SHP77 treated with DMSO at 0.1 percent for 48 hours (cell line): Measurements from ENCODE around the gene RELN.
A peak's percentile ranks its signal among the peaks of the same experiment; 100 is the strongest.
"Not testable (repeated sequence)": the region's sequence is repeated elsewhere in the genome, so short reads cannot be mapped to it uniquely, and the experiment has no call there.

Experiments used
- DNase-seq: peaks from one replicate; lab custom pipeline; 2025; lab: John Stamatoyannopoulos, UW

Gene RELN

DNA sequence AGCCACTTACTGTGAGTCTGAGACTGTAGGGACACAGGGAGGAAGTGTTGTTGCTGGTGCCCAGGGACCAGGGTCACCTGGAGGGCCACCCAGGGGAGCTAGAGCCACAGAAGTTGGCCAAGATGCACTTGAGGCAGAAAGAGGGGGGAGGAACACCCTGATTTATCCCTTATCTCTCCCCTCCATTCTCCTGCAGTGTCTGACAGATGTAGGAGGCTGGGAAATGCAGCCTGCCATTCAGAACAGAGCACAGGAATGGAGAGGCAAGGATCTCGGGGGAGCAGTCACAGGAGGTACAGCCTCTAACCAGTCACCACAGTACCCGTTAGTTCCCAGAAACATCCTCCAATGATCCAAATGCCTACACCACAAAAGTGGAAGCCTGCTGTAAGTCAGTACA, 425.0 kb downstream of the RELN start:
- DNase-seq, result no peak

GRCh38 chr7:103560136-103560535, 429.3 kb downstream of the RELN start:
- no peak for DNase-seq

- no peak for DNase-seq
Observed at GRCh38 chr7:103551016-103551415, 438.4 kb downstream of the RELN start.

DNA sequence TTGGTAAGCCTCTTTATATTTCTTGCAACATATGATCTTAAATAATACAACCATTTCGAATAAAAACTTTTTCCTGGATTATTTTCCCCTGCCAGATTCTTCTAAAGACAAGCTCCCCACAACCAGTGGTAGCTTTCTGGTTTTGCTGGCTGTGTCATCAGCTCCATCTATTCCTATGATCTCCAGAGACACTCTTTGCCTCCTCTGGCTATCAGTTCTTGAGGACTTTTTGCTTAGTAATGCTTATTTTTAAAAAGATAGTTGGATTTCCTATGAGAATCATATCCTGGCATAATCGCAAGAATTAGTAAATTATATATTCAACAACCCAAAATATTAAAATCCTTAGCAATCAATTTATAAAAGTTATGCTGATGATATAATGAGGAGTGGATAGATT, 439.7 kb downstream of the RELN start:
- DNase-seq, result no peak

DNA sequence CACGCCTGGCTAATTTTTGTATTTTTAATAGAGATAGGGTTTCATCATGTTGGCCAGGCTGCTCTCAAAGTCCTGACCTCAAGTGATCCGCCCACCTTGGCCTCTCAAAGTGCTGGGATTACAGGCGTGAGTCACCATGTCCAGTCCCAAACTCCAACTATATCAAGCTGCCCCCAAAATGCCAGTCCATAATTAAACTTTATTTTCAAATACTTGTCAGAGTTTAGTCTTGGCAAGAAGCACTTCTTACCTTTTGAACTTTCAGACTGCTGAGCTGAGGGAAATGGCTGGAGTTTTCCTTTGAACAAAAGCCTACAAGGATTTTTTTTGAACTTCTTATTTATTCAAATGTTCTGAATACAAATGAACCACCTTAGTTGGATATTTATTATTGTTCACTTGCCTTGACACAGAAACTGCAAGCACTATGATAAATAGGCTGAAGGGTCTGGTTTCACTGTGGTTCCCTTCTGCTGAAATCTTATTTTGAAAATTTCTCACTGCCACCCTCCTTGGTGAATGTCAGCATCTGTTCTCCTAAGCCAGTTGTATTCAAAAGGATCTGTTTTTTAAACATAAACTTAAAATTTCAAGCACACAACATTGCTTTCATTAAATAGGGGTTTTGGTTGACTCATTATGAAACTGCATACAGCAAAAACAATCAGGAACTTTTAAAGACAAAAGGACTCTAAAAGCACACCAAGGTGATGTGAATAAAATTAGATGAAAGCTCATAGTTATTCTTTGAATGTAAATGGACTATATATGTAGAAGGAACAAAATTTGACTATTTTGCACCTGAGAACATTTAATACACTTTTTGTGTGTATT, 441.8 kb downstream of the RELN start:
- DNase-seq, result no peak

GRCh38 chr7:103542470-103542869, 447.0 kb downstream of the RELN start:
- DNase-seq, result no peak

DNA sequence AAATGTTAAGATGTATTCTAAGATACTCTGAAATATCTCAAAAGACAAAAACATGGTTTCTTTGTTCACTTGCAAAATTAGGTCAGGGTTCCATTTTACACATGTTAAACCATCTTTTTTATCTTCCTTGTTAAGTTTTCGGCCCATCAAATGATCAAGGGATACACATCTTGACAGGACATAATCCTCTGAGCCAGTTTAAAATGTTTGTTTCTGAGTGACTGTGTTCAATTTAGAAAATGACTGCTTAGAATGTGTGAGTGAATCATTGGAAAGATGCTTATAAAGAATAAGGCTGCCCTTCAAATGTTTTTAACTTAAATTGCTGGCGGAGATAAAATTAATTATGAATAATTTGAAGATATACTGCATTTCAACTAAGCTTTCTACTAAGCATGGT, 447.5 kb downstream of the RELN start:
- DNase-seq, result no peak

DNA sequence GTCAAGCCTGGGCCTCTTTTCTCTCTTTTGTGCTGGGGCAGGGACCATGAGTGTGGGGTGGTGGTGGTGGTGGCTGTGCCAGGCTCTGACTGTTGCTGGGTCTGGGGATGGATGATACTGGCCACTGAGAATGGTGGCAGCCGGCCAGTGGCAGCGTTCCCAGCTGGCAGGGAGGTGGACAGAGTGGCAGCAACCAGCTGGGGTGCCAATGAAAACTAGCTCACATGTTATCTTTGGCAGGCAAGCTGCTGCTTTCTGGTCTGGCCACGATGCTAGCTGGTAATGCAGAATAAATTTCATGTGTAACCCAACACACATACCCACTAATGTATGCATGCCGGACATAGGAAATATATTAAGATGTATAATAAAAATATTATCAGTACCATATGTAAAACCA, 448.4 kb downstream of the RELN start:
- peak; percentile 11 for DNase-seq

GRCh38 chr7:103540338-103540737, 449.1 kb downstream of the RELN start:
- no peak for DNase-seq

DNA sequence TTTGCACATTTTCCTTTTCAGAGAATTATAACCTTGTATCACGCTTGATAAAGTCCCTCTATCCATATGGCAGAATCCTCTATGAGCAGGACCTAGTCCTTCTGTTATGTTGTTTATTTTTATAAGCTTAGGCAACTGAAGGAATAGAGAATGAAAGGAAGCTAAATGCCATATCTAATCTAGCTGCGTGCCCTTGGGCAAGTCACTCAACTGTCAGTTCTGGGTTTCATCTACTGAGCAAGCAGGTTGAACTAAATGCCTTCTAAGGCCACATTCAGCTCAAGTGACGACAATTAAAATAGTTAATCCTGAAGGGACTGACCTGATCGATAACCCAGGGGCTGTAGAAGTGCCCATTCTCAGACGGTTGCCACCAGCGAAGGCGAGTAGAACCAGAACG, 449.6 kb downstream of the RELN start:
- DNase-seq, result no peak

DNA sequence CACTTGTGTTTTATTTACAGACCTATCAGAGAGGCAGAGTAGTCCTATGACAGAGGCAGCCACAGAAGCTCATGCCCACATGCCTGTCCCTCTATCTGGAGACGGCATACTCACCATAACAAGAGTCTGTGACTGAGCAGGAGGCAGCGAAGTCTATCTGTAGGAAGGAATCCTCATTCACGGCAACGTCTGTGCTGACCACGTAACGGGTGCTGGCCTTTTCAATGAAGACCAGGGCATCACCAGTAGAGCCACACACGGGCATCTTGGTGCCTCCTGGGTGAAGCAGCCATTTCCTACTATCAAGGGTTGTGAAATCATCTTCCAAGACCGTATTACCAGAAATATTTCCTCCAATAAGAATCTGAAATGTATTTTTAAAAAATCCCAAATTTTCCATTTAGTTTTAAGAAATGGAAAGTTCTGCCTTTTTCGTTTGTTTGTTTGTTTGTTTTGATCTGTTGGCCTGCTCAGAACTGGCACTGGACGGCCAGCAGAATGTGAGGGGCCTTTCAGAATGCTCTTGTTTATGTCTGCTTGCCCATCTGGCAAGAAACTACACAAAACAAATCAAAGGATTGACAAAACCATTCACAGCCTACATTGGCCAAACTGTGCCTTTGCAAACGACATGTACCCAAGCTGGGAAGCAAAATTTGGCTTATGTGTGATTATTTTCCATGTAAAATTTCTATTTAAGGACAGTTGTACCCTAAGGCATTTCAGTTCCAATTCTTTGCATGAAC, 450.3 kb downstream of the RELN start:
- DNase-seq, result no peak

DNA sequence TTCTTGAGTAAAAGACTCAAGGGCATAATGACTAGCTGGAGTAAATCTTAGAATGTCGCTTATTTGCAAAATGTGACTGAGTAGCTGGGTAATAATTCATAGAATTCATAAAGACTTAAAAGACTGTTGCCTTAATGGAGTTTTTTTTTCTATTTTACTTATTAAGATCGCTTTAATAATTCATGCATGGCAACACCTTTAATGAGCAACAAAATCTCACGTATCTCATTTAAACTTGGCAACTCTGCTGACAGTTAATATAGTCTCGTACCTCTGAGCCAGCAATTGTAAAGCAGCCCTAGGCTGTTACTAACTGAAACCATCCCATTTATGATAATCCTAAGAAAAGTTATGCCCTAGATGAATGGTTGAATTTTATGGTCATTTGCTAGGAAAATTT, 455.7 kb downstream of the RELN start:
- DNase-seq, result no peak

GRCh38 chr7:103532955-103533354, 456.5 kb downstream of the RELN start:
- DNase-seq, result no peak

- no peak for DNase-seq
Observed at GRCh38 chr7:103528152-103528551, 461.3 kb downstream of the RELN start.

DNA sequence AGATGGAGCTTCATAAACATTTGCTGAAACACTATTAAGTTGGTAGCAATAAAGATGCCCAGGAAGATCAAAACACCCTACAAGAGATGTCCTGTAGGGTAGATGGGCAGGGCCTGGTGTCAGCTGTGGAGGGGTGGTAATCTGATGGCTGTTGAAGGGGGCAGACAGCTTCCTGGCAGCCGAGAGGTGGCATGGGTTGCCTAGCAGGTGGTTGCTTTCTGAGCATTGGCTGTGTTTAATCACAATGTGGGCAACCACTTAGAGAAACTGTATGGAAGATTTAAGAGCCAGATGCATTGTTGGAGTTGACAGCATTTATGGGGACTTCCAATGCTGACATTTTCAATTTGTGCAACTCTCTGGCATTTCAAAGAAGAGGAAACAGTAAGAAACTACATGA, 463.5 kb downstream of the RELN start:
- DNase-seq, result no peak

GRCh38 chr7:103524042-103524907, 465.2 kb downstream of the RELN start:
- DNase-seq, result peak; percentile 14

DNA sequence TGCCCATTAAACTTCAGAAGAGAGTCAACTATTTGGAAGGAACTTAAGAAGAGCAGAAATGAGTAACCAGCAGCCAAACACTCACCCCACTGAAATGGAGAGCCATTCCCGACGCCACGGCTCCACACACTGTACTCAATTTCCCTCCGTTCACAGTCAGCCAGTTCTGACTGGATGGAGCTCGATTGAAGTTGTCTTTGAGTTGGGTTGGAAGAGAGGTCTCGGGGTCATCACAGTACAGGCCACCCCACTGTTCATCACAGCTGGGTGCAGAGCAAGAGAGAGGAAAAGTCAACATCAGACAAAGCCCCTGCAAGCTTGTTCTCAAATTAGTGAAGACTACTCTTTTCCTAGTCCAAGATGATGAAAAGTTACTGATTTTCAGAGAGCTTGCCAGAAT, 467.5 kb downstream of the RELN start:
- DNase-seq, result no peak

DNA sequence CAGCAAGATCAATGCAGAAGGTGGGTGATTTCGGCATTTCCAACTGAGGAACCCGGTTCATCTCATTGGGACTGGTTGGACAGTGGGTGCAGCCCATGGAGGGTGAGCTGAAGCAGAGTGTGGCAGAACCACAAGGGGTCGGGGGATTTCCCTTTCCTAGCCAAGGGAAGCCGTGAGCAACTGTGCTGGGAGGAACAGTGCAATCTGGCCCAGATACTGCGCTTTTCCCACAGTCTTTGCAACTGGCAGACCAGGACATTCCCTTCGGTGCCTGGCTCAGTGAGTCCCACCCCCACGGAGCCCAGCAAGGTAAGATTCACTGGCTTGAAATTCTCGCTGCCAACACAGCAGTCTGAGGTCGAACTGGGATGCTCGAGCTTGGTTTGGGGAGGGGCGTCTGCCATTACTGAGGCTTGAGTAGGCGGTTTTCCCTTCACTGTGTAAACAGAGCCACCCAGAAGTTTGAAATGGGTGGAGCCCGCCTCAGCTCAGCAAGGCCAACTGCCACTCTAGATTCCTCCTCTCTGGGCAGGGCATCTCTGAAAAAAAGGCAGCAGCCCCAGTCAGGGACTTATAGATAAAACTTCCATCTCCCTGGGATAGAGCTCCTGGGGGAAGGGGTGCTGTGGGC, 484.8 kb downstream of the RELN start:
- DNase-seq, result no peak

DNA sequence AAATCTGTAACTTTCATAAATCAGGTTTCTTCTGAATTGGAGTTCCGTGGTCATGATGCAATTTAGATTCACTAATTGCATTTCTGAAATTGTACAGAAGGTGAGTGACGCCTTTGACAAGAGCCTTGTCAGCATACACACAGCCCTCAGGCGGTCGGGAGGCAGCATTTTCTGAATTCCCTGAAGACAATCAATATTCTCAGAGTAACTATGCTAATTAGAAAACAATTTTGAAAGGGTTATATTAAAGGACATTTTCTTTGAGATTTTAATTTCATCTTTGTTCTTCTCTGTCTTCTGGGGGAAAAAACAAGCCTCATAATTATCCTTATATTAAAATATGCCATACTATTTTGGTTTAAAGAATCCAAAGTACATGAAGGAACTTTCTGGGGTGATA, 488.3 kb downstream of the RELN start:
- no peak for DNase-seq

DNA sequence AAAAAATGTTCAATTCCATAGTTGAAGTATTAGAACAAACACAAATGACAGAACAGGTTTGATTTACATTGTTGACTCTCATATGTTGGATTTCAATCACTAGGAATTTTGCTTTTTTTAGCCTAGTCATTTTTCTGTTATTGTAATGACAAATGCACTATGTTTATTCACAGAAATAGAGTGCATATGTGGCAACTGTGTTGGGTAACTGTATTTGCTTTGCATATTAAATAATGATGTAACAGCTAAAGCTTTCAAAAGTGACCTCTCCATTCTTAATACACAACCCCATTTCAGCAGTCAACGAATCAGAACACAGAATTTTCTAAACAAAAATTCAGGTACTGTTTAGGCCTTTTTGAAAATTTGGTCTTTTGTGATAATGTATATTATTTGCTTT, 489.5 kb downstream of the RELN start:
- DNase-seq, result no peak

GRCh38 chr7:103487419-103487818, 502.0 kb downstream of the RELN start:
- DNase-seq, result no peak

GRCh38 chr7:103486873-103487272, 502.6 kb downstream of the RELN start:
- not testable (repeated sequence) for DNase-seq
